Neural cell (in vitro differentiated cells): ENCODE results near the gene HSD11B2. TPM values are rescaled to one million over a fixed set of nuclear protein-coding genes. Genes with fewer than 3 reads are reported as not detected.

Source experiments
- H2AFZ ChIP-seq: fragments of 200-600, 300-800 bp; sonication (generic), shearing (Covaris generic); 2 replicates; pipeline ENCODE4 v1.6.0; 2014; ENCODE audit warnings: low read depth, mild to moderate bottlenecking, antibody characterized with exemption, low read length, moderate library complexity
- H3F3A ChIP-seq: fragments of 200-600 bp; shearing (Covaris generic); 2 replicates; pipeline ENCODE4 v1.6.1; 2016; ENCODE audit warnings: mild to moderate bottlenecking, moderate library complexity, mixed read lengths, antibody characterized with exemption, low read length; ENCODE audit not compliant: insufficient read depth, poor library complexity, severe bottlenecking
- H3K27ac ChIP-seq: fragments of 200-600, 300-800 bp; sonication (generic), shearing (Covaris generic); 2 replicates; pipeline ENCODE4 v1.5.1; 2014; ENCODE audit warnings: mild to moderate bottlenecking, low read length, moderate library complexity
- H3K27me3 ChIP-seq: fragments of 300-800, 200-600 bp; sonication (generic), shearing (Covaris generic); 2 replicates; pipeline ENCODE4 v1.6.0; 2014; ENCODE audit warnings: mild to moderate bottlenecking, low read depth, low read length, moderate library complexity; ENCODE audit not compliant: insufficient read depth
- H3K36me3 ChIP-seq: fragments of 300-800, 200-600 bp; sonication (generic), shearing (Covaris generic); 2 replicates; pipeline ENCODE4 v1.5.1; 2014; ENCODE audit warnings: mild to moderate bottlenecking, antibody characterized with exemption, low read length, moderate library complexity; ENCODE audit not compliant: insufficient read depth
- H3K4me2 ChIP-seq: fragments of 300-800, 200-600 bp; sonication (generic), shearing (Covaris generic); 2 replicates; pipeline ENCODE4 v1.6.0; 2014; ENCODE audit warnings: mild to moderate bottlenecking, low read length
- H3K4me3 ChIP-seq: fragments of 300-800, 200-600 bp; sonication (generic), shearing (Covaris generic); 2 replicates; pipeline ENCODE4 v1.5.1; 2014; ENCODE audit warnings: mild to moderate bottlenecking, low read length, moderate library complexity
- H3K79me2 ChIP-seq: fragments of 200-600 bp; shearing (Covaris generic); replicated peaks from 2 replicates; pipeline ENCODE4 v1.6.0; 2014; ENCODE audit warnings: mild to moderate bottlenecking, low read length, moderate library complexity; ENCODE audit not compliant: insufficient read depth
- H3K9ac ChIP-seq: fragments of 300-800, 200-600 bp; sonication (generic), shearing (Covaris generic); 2 replicates; pipeline ENCODE4 v1.6.1; 2016; ENCODE audit warnings: mild to moderate bottlenecking, low read length, mixed read lengths
- H3K9me2 ChIP-seq: fragments of 200-600 bp; shearing (Covaris generic); 2 replicates; pipeline ENCODE4 v1.6.1; 2016; ENCODE audit warnings: mild to moderate bottlenecking, low read length, mixed read lengths; ENCODE audit not compliant: insufficient read depth
- H3K9me3 ChIP-seq: fragments of 200-600, 300-800 bp; sonication (generic), shearing (Covaris generic); 2 replicates; pipeline ENCODE4 v1.6.1; 2016; ENCODE audit warnings: mild to moderate bottlenecking, mixed run types, low read length, moderate library complexity, mixed read lengths
- H4K20me1 ChIP-seq: fragments of 200-600 bp; shearing (Covaris generic); 2 replicates; pipeline ENCODE4 v1.6.1; 2016; ENCODE audit warnings: mild to moderate bottlenecking, mixed run types; ENCODE audit not compliant: insufficient read depth
- CTCF ChIP-seq: fragments of 450-650 bp; IDR thresholded peaks from 2 replicates; pipeline ENCODE4 v1.5.1; 2014; ENCODE audit warnings: antibody characterized with exemption, mild to moderate bottlenecking, moderate library complexity; ENCODE audit not compliant: poor library complexity, severe bottlenecking
- EP300 ChIP-seq: fragments of 450-650 bp; conservative IDR thresholded peaks from 2 replicates; pipeline ENCODE4 v1.6.1; 2014; ENCODE audit warnings: antibody characterized with exemption, mild to moderate bottlenecking, moderate library complexity; ENCODE audit not compliant: poor library complexity, severe bottlenecking
- EZH2 ChIP-seq: fragments of 200-600, 300-800 bp; shearing (Covaris generic), sonication (generic); IDR thresholded peaks from 2 replicates; pipeline ENCODE4 v1.6.1; 2014; ENCODE audit warnings: antibody characterized with exemption, low read length, borderline replicate concordance, mild to moderate bottlenecking; ENCODE audit not compliant: insufficient read depth, poor library complexity, severe bottlenecking
- MXI1 ChIP-seq: fragments of 450-650 bp; conservative IDR thresholded peaks from 2 replicates; pipeline ENCODE4 v1.6.1; 2014; ENCODE audit warnings: antibody characterized with exemption, mild to moderate bottlenecking; ENCODE audit not compliant: poor library complexity, severe bottlenecking
- POLR2AphosphoS5 ChIP-seq: IDR thresholded peaks from 2 replicates; pipeline ENCODE4 v1.6.1; 2012
- RAD21 ChIP-seq: fragments of 450-650 bp; conservative IDR thresholded peaks from 2 replicates; pipeline ENCODE4 v1.6.1; 2014; ENCODE audit warnings: antibody characterized with exemption, mild to moderate bottlenecking, moderate library complexity
- REST ChIP-seq: IDR thresholded peaks from 2 replicates; pipeline ENCODE4 v1.6.1; 2012; ENCODE audit warnings: borderline replicate concordance
- SMC3 ChIP-seq: fragments of 450-650 bp; conservative IDR thresholded peaks from 2 replicates; pipeline ENCODE4 v1.6.1; 2014; ENCODE audit warnings: antibody characterized with exemption, mild to moderate bottlenecking, moderate library complexity; ENCODE audit not compliant: poor library complexity
- TAF1 ChIP-seq: IDR thresholded peaks from 2 replicates; pipeline ENCODE4 v1.6.1; 2012; ENCODE audit warnings: low read depth
- polyA plus RNA-seq: library from polyadenylated mRNA; depleted of rRNA; stranded (reverse); fragments of >200 nt; gene quantifications from 2 replicates; pipeline ENCODE4 v1.2.3, GENCODE V29; 2014

The HSD11B2 gene
- polyA plus RNA-seq, 1 donor from 2014 or later = 0.24 TPM

GRCh38 chr16:67433131-67433719 lies 2.3 kb downstream of the HSD11B2 start:
- TF ChIP-seq EZH2 (no peak), RAD21 (no peak), REST (no peak), SMC3 (no peak), CTCF (no peak), MXI1 (no peak), EP300 (no peak), POLR2AphosphoS5 (no peak), TAF1 (no peak)
- Histone ChIP-seq H3K27me3 (peaks cover 36% of the 10 kb centered on the region), H2AFZ (no peak overlapping the region), H3K4me3 (no peak overlapping the region), H3K9me2 (no peaks in the 10 kb centered on the region), H3K27ac (no peak overlapping the region), H3K36me3 (no peaks in the 10 kb centered on the region), H3F3A (no peaks in the 10 kb centered on the region), H4K20me1 (no peaks in the 10 kb centered on the region), H3K9me3 (no peaks in the 10 kb centered on the region), H3K79me2 (no peaks in the 10 kb centered on the region), H3K4me2 (no peak overlapping the region), H3K9ac (no peak overlapping the region)

- Histone ChIP-seq H3K27ac (no peak overlapping the region), H3K36me3 (no peaks in the 10 kb centered on the region), H3K27me3 (peaks cover 11% of the 10 kb centered on the region), H3F3A (no peaks in the 10 kb centered on the region), H3K4me2 (no peak overlapping the region), H3K79me2 (no peaks in the 10 kb centered on the region), H4K20me1 (no peaks in the 10 kb centered on the region), H3K4me3 (no peak overlapping the region), H2AFZ (no peak overlapping the region), H3K9me3 (no peaks in the 10 kb centered on the region), H3K9me2 (no peaks in the 10 kb centered on the region), H3K9ac (no peak overlapping the region)
- TF ChIP-seq EZH2 = no peak
- TF ChIP-seq POLR2AphosphoS5 = no peak
- no peak for TF ChIP-seq EP300
- no peak for TF ChIP-seq REST
- TF ChIP-seq SMC3 = no peak
- no peak for TF ChIP-seq CTCF
- TF ChIP-seq RAD21 = no peak
- no peak for TF ChIP-seq TAF1
- TF ChIP-seq MXI1 = no peak
These were observed 4.8 kb downstream of the HSD11B2 start for GRCh38 chr16:67435758-67436164.
